COLO668 (cell line): ENCODE results near the gene ELF5.

Experiments used
- DNase-seq: peaks from one replicate; lab custom pipeline; 2025; ENCODE audit not compliant: unreplicated experiment; lab: John Stamatoyannopoulos, UW

ELF5 gene

GRCh38 chr11:34493926-34494595 is 19.5 kb downstream of the ELF5 start:
- no peak for DNase-seq

GRCh38 chr11:34493468-34493867 is 20.1 kb downstream of the ELF5 start:
- no peak for DNase-seq

GRCh38 chr11:34492806-34493414 is 20.7 kb downstream of the ELF5 start:
- peak; percentile 70 for DNase-seq

- DNase-seq = no peak
Measured at GRCh38 chr11:34490304-34490703, 23.3 kb downstream of the ELF5 start.

- no peak for DNase-seq
Measured at GRCh38 chr11:34488855-34489557, 24.6 kb downstream of the ELF5 start.

- no peak for DNase-seq
Measured at GRCh38 chr11:34487430-34487829, 26.2 kb downstream of the ELF5 start.

- no peak for DNase-seq
Measured at GRCh38 chr11:34483106-34483874, 30.3 kb downstream of the ELF5 start.

- no peak for DNase-seq
Measured at GRCh38 chr11:34481307-34481706, 32.3 kb downstream of the ELF5 start.

GRCh38 chr11:34480314-34480713 is 33.3 kb downstream of the ELF5 start:
- DNase-seq = no peak

- no peak for DNase-seq
Measured at GRCh38 chr11:34478845-34479663, 34.5 kb downstream of the ELF5 start.

- DNase-seq = no peak
Measured at GRCh38 chr11:34476849-34477248, 36.7 kb downstream of the ELF5 start.

GRCh38 chr11:34475656-34476055 is 37.9 kb downstream of the ELF5 start:
- DNase-seq = no peak

GRCh38 chr11:34473603-34474169 is 39.9 kb downstream of the ELF5 start:
- no peak for DNase-seq

- DNase-seq = peak; percentile 7
Measured at GRCh38 chr11:34468209-34468841, 45.3 kb downstream of the ELF5 start.

GRCh38 chr11:34466802-34467488 is 46.6 kb downstream of the ELF5 start:
- DNase-seq = no peak

GRCh38 chr11:34464591-34465051 is 49.0 kb downstream of the ELF5 start:
- DNase-seq = no peak

- no peak for DNase-seq
Measured at GRCh38 chr11:34461215-34461614, 52.4 kb downstream of the ELF5 start.

GRCh38 chr11:34460278-34460677 is 53.3 kb downstream of the ELF5 start:
- DNase-seq = no peak

- DNase-seq = no peak
Measured at GRCh38 chr11:34459507-34460162, 54.0 kb downstream of the ELF5 start.
